ENCODE results near the gene VIPR1. TPM values are rescaled to one million over a fixed set of nuclear protein-coding genes. Genes with fewer than 3 reads are reported as not detected.

Gene VIPR1
- total RNA-seq, 2 donors from 2014 or later, result 98.5 to 226 TPM

DNA sequence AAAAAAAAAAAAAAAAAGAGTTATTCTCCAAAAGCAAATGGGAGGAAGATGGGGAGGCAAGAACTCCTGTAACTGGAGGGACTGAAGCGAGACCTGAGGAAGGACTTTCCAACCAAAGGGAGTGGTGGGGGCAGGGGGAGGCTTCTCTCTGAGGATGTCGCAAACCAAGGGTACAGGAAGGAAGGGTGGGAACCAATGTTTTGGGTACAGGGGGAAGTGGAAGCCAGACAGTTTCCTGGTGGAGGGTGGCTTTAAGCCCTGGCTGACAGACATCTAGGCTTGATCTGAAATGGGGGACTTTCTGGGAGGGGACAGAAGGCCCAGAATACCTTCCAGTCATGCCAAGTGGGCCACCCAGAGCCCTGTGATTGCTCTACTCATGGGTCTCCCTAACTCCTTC, 27.0 kb downstream of the VIPR1 start:
- no peak overlapping the region for H3K4me3 ChIP-seq
- TF ChIP-seq POLR2A (IDR thresholded peaks at IDR 0.05) (no peak), POLR2AphosphoS5 (IDR thresholded peaks at IDR 0.05) (no peak)
- TF ChIP-seq, protein P1, sequence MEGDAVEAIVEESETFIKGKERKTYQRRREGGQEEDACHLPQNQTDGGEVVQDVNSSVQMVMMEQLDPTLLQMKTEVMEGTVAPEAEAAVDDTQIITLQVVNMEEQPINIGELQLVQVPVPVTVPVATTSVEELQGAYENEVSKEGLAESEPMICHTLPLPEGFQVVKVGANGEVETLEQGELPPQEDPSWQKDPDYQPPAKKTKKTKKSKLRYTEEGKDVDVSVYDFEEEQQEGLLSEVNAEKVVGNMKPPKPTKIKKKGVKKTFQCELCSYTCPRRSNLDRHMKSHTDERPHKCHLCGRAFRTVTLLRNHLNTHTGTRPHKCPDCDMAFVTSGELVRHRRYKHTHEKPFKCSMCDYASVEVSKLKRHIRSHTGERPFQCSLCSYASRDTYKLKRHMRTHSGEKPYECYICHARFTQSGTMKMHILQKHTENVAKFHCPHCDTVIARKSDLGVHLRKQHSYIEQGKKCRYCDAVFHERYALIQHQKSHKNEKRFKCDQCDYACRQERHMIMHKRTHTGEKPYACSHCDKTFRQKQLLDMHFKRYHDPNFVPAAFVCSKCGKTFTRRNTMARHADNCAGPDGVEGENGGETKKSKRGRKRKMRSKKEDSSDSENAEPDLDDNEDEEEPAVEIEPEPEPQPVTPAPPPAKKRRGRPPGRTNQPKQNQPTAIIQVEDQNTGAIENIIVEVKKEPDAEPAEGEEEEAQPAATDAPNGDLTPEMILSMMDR (IDR thresholded peaks at IDR 0.05), result no peak
- 79% methylated on average over 2 of the region's 2 CpGs for WGBS
- no peaks in the 10 kb centered on the region for H3K9me3 ChIP-seq
- intact Hi-C loops (cut with DNase I), result no loop called here
- H3K36me3 ChIP-seq, result peaks cover 0 to 2% of the 10 kb centered on the region in 2 donors
- DNase-seq (ENCODE audit: low spot score), result no peak
- no peaks in the 10 kb centered on the region for H3K27me3 ChIP-seq (replicated peaks; ENCODE audit: insufficient read depth)
- no peak overlapping the region for H3K27ac ChIP-seq
- H3K4me1 ChIP-seq (replicated peaks), result no peaks in the 10 kb centered on the region

DNA sequence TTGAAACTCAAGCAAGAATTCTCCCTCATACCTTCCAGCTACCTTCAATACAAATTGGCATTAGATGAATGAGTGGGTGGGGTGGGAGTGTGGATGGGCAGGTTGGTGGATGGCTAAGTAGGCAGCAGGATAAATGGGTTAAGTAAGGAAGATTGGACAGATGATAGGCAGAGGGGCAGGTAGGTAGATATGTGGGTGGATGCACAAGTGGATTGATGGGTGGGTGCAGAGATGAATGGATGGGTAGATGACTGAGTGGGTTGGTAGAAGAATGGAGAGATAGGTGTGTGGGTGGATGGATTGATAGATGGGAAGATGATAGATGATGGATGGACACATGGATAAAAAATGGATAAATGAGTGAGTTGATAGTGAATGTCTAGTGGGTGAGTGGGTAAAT, 27.6 kb downstream of the VIPR1 start:
- H3K27ac ChIP-seq, result no peak overlapping the region
- H3K27me3 ChIP-seq (replicated peaks; ENCODE audit: insufficient read depth), result no peaks in the 10 kb centered on the region
- H3K4me3 ChIP-seq, result no peak overlapping the region
- TF ChIP-seq POLR2AphosphoS5 (IDR thresholded peaks at IDR 0.05), result no peak
- no peak for DNase-seq (ENCODE audit: low spot score)
- peaks cover 0 to 2% of the 10 kb centered on the region in 2 donors for H3K36me3 ChIP-seq
- intact Hi-C loops (cut with DNase I), result no loop called here
- no peaks in the 10 kb centered on the region for H3K4me1 ChIP-seq (replicated peaks)
- no peaks in the 10 kb centered on the region for H3K9me3 ChIP-seq

DNA sequence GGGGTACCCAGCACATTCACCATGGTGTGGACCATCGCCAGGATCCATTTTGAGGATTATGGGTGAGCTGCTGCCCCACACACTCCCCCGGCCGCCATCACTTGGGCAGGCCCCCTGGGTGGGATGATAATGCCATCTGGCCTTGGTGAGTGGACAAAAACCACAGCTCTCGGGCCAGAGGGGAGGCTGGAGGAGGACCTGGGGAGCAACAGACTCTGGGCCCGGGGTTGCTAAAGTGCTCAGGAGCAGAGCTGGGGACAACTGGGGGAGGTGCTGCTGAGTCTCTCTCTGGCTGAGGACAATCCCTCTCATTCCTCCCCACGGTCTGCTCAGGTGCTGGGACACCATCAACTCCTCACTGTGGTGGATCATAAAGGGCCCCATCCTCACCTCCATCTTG, 29.0 kb downstream of the VIPR1 start:
- WGBS, result 99% methylated on average over 6 of the region's 6 CpGs
- Histone ChIP-seq H3K9me3 (no peaks in the 10 kb centered on the region), H3K36me3 (peaks cover 0 to 2% of the 10 kb centered on the region in 2 donors), H3K4me1 (replicated peaks) (no peaks in the 10 kb centered on the region), H3K4me3 (no peak overlapping the region), H3K27me3 (replicated peaks; ENCODE audit: insufficient read depth) (no peaks in the 10 kb centered on the region), H3K27ac (no peak overlapping the region)
- TF ChIP-seq POLR2A (IDR thresholded peaks at IDR 0.05) (no peak), POLR2AphosphoS5 (IDR thresholded peaks at IDR 0.05) (no peak)
- TF ChIP-seq, protein P1 (IDR thresholded peaks at IDR 0.05), result no peak
- intact Hi-C loops (cut with DNase I), result no loop called here
- no peak for DNase-seq (ENCODE audit: low spot score)

GRCh38 chr3:42532229-42532628, 29.8 kb downstream of the VIPR1 start:
- Histone ChIP-seq H3K9me3 (no peaks in the 10 kb centered on the region), H3K4me1 (replicated peaks) (no peaks in the 10 kb centered on the region), H3K27me3 (replicated peaks; ENCODE audit: insufficient read depth) (no peaks in the 10 kb centered on the region), H3K27ac (no peak overlapping the region), H3K36me3 (peaks cover 0 to 2% of the 10 kb centered on the region in 2 donors), H3K4me3 (no peak overlapping the region)
- WGBS, result 91% methylated on average over 4 of the region's 4 CpGs
- intact Hi-C loops (cut with DNase I), result no loop called here
- TF ChIP-seq POLR2A (IDR thresholded peaks at IDR 0.05) (no peak), POLR2AphosphoS5 (IDR thresholded peaks at IDR 0.05) (no peak)
- TF ChIP-seq, protein P1 (IDR thresholded peaks at IDR 0.05), result no peak
- DNase-seq (ENCODE audit: low spot score), result no peak

- 50% methylated on average over 7 of the region's 7 CpGs for WGBS
These were observed 30.9 kb downstream of the VIPR1 start for GRCh38 chr3:42533161-42533897.

More at GRCh38 chr3:42533161-42533897, 30.9 kb downstream of the VIPR1 start:
- intact Hi-C loops (cut with DNase I), result no loop called here
- H3K4me1 ChIP-seq (replicated peaks), result no peaks in the 10 kb centered on the region
- no peaks in the 10 kb centered on the region for H3K27me3 ChIP-seq (replicated peaks; ENCODE audit: insufficient read depth)
- no peaks in the 10 kb centered on the region for H3K9me3 ChIP-seq
- no peak overlapping the region for H3K27ac ChIP-seq
- peaks cover 0 to 2% of the 10 kb centered on the region in 2 donors for H3K36me3 ChIP-seq
- TF ChIP-seq POLR2A (IDR thresholded peaks at IDR 0.05) (no peak), POLR2AphosphoS5 (IDR thresholded peaks at IDR 0.05) (no peak)
- TF ChIP-seq, protein P1 (IDR thresholded peaks at IDR 0.05), result no peak
- H3K4me3 ChIP-seq, result no peak overlapping the region
- no peak for DNase-seq (ENCODE audit: low spot score)
